GM19463 (cell line): ENCODE results near the gene OR4D2.

Experiments used
- ATAC-seq: cut with Tn5 transposase; IDR thresholded peaks from one replicate; pipeline ENCODE4 v1.9.1; 2021; ENCODE audit warnings: mild to moderate bottlenecking, moderate library complexity; ENCODE audit not compliant: unreplicated experiment

Gene OR4D2

GRCh38 chr17:58205936-58206335 lies 39.2 kb downstream of the OR4D2 start:
- ATAC-seq: no peak

- ATAC-seq: no peak
These were observed 40.7 kb downstream of the OR4D2 start for GRCh38 chr17:58207451-58207850.

- ATAC-seq: no peak
These were observed 41.6 kb downstream of the OR4D2 start for GRCh38 chr17:58208344-58208743.

GRCh38 chr17:58210922-58211321 lies 44.1 kb downstream of the OR4D2 start:
- ATAC-seq: no peak

GRCh38 chr17:58215685-58216084 lies 48.9 kb downstream of the OR4D2 start:
- ATAC-seq: no peak

GRCh38 chr17:58217766-58218165 lies 51.0 kb downstream of the OR4D2 start:
- ATAC-seq: no peak

- peak; percentile 95 for ATAC-seq
These were observed 52.4 kb downstream of the OR4D2 start, which contains the start of gene MKS1 for GRCh38 chr17:58219007-58219788. TSS of gene MKS1 (minus strand) at chr17:58219255. CDS start at chr17:58219230, 25 bp downstream.

GRCh38 chr17:58219789-58220183 lies 53.0 kb downstream of the OR4D2 start:
- no peak for ATAC-seq
